ENCODE data around the gene INHBB. TPM values are rescaled to one million over a fixed set of nuclear protein-coding genes. Genes with fewer than 3 reads are reported as not detected.

The INHBB gene
- polyA plus RNA-seq, 1 donor from 2014 or later = not detected

- H4K20me1 ChIP-seq (ENCODE audit: insufficient read depth) = no peaks in the 10 kb centered on the region
- no peak overlapping the region for H3K9ac ChIP-seq (ENCODE audit: low read length)
- H3K27me3 ChIP-seq (ENCODE audit: insufficient read depth, low read depth, low read length) = no peaks in the 10 kb centered on the region
- TF ChIP-seq TAF1 (IDR thresholded peaks at IDR 0.05; ENCODE audit: low read depth) (no peak), MXI1 (conservative IDR thresholded peaks at IDR 0.05; ENCODE audit: poor library complexity, severe bottlenecking) (no peak), POLR2AphosphoS5 (IDR thresholded peaks at IDR 0.05) (no peak), EZH2 (IDR thresholded peaks at IDR 0.05; ENCODE audit: borderline replicate concordance, insufficient read depth, low read length, poor library complexity, severe bottlenecking) (no peak), RAD21 (conservative IDR thresholded peaks at IDR 0.05) (no peak), CTCF (IDR thresholded peaks at IDR 0.05; ENCODE audit: poor library complexity, severe bottlenecking) (no peak), EP300 (conservative IDR thresholded peaks at IDR 0.05; ENCODE audit: poor library complexity, severe bottlenecking) (no peak), SMC3 (conservative IDR thresholded peaks at IDR 0.05; ENCODE audit: poor library complexity) (no peak)
- TF ChIP-seq, protein P1, sequence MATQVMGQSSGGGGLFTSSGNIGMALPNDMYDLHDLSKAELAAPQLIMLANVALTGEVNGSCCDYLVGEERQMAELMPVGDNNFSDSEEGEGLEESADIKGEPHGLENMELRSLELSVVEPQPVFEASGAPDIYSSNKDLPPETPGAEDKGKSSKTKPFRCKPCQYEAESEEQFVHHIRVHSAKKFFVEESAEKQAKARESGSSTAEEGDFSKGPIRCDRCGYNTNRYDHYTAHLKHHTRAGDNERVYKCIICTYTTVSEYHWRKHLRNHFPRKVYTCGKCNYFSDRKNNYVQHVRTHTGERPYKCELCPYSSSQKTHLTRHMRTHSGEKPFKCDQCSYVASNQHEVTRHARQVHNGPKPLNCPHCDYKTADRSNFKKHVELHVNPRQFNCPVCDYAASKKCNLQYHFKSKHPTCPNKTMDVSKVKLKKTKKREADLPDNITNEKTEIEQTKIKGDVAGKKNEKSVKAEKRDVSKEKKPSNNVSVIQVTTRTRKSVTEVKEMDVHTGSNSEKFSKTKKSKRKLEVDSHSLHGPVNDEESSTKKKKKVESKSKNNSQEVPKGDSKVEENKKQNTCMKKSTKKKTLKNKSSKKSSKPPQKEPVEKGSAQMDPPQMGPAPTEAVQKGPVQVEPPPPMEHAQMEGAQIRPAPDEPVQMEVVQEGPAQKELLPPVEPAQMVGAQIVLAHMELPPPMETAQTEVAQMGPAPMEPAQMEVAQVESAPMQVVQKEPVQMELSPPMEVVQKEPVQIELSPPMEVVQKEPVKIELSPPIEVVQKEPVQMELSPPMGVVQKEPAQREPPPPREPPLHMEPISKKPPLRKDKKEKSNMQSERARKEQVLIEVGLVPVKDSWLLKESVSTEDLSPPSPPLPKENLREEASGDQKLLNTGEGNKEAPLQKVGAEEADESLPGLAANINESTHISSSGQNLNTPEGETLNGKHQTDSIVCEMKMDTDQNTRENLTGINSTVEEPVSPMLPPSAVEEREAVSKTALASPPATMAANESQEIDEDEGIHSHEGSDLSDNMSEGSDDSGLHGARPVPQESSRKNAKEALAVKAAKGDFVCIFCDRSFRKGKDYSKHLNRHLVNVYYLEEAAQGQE (IDR thresholded peaks at IDR 0.05; ENCODE audit: borderline replicate concordance) = no peak
- H3K4me2 ChIP-seq (ENCODE audit: low read length) = no peak overlapping the region
- H3K9me2 ChIP-seq (ENCODE audit: insufficient read depth, low read length) = no peaks in the 10 kb centered on the region
- H3K36me3 ChIP-seq (ENCODE audit: insufficient read depth, low read length) = no peaks in the 10 kb centered on the region
- no peaks in the 10 kb centered on the region for H3K9me3 ChIP-seq (ENCODE audit: low read length)
- no peak overlapping the region for H2AFZ ChIP-seq (ENCODE audit: low read depth, low read length)
- H3K27ac ChIP-seq (ENCODE audit: low read length) = no peak overlapping the region
- H3K4me3 ChIP-seq (ENCODE audit: low read length) = no peak overlapping the region
- no peaks in the 10 kb centered on the region for H3K79me2 ChIP-seq (replicated peaks; ENCODE audit: insufficient read depth, low read length)
- no peaks in the 10 kb centered on the region for H3F3A ChIP-seq (ENCODE audit: insufficient read depth, low read length, poor library complexity, severe bottlenecking)
Measured at GRCh38 chr2:120323807-120324399, 22.0 kb upstream of the INHBB start.

GRCh38 chr2:120324933-120325332 is 21.0 kb upstream of the INHBB start:
- H3F3A ChIP-seq (ENCODE audit: insufficient read depth, low read length, poor library complexity, severe bottlenecking) = no peaks in the 10 kb centered on the region
- H3K4me3 ChIP-seq (ENCODE audit: low read length) = no peak overlapping the region
- no peaks in the 10 kb centered on the region for H3K79me2 ChIP-seq (replicated peaks; ENCODE audit: insufficient read depth, low read length)
- H3K27ac ChIP-seq (ENCODE audit: low read length) = no peak overlapping the region
- no peaks in the 10 kb centered on the region for H3K9me2 ChIP-seq (ENCODE audit: insufficient read depth, low read length)
- TF ChIP-seq TAF1 (IDR thresholded peaks at IDR 0.05; ENCODE audit: low read depth) (no peak), SMC3 (conservative IDR thresholded peaks at IDR 0.05; ENCODE audit: poor library complexity) (no peak), EZH2 (IDR thresholded peaks at IDR 0.05; ENCODE audit: borderline replicate concordance, insufficient read depth, low read length, poor library complexity, severe bottlenecking) (no peak), CTCF (IDR thresholded peaks at IDR 0.05; ENCODE audit: poor library complexity, severe bottlenecking) (no peak), POLR2AphosphoS5 (IDR thresholded peaks at IDR 0.05) (no peak), EP300 (conservative IDR thresholded peaks at IDR 0.05; ENCODE audit: poor library complexity, severe bottlenecking) (no peak), RAD21 (conservative IDR thresholded peaks at IDR 0.05) (no peak), MXI1 (conservative IDR thresholded peaks at IDR 0.05; ENCODE audit: poor library complexity, severe bottlenecking) (no peak)
- TF ChIP-seq, protein P1 (IDR thresholded peaks at IDR 0.05; ENCODE audit: borderline replicate concordance) = no peak
- no peak overlapping the region for H3K9ac ChIP-seq (ENCODE audit: low read length)
- H3K36me3 ChIP-seq (ENCODE audit: insufficient read depth, low read length) = no peaks in the 10 kb centered on the region
- no peak overlapping the region for H2AFZ ChIP-seq (ENCODE audit: low read depth, low read length)
- no peaks in the 10 kb centered on the region for H4K20me1 ChIP-seq (ENCODE audit: insufficient read depth)
- H3K4me2 ChIP-seq (ENCODE audit: low read length) = no peak overlapping the region
- no peaks in the 10 kb centered on the region for H3K27me3 ChIP-seq (ENCODE audit: insufficient read depth, low read depth, low read length)
- H3K9me3 ChIP-seq (ENCODE audit: low read length) = no peaks in the 10 kb centered on the region

All from neural cell (in vitro differentiated cells).